ENCODE data around the gene PICALM.

The PICALM gene

DNA sequence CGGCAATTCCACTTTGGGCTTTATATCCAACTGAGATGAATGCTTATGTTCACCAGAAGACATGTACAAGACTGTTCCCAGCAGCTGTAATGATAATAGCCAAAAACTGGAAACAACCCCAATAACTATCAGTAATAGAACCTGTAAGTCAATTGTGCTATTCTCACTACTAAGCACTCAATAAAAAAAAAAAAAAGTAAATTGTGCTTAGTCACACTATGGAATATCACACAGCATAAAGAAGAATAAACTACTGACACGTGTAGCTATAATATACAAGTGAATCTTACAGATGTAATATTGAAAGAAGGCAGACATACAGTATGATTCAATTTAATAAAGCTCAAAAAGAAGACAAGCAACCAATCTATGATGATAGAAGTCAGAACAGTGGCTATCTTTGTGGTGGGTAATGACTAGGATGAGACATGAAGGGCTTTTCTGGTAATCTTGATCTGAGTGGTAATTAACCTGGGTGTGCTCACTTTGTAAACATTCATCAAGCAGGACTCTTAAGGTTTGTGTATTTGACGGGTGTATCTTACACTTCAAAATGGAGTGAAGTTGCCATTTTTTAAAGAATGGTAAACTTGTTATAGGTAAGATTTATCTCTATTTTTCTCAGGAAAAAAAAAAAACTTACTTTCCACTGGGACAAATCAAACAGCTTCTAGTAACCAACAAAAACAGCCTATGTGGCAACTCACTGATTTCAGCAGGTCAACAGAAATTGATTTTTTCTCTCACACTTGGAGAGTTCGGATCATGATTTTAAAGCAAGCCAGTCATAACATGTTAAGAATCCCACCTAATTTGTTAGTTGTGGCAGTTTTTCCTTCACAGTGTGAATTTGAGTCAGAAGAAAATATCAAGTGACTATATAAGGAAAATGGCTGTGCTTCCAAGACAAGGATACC lies 129.5 kb downstream of the PICALM start:
- Histone ChIP-seq H3K27me3 (ENCODE audit: insufficient read depth, poor library complexity, severe bottlenecking) (no peaks in the 10 kb centered on the region), H3K4me3 (ENCODE audit: severe bottlenecking) (no peak overlapping the region), H3K9me3 (ENCODE audit: severe bottlenecking) (no peaks in the 10 kb centered on the region), H3K36me3 (ENCODE audit: low read depth) (no peaks in the 10 kb centered on the region), H3K27ac (ENCODE audit: poor library complexity, severe bottlenecking) (no peak overlapping the region), H3K4me1 (ENCODE audit: insufficient read depth, poor library complexity, severe bottlenecking) (no peaks in the 10 kb centered on the region)
- no peak for DNase-seq (ENCODE audit: low spot score)
- ATAC-seq (ENCODE audit: low read depth) = no peak
- TF ChIP-seq CTCF (IDR thresholded peaks at IDR 0.05; ENCODE audit: poor library complexity, severe bottlenecking) = no peak

DNA sequence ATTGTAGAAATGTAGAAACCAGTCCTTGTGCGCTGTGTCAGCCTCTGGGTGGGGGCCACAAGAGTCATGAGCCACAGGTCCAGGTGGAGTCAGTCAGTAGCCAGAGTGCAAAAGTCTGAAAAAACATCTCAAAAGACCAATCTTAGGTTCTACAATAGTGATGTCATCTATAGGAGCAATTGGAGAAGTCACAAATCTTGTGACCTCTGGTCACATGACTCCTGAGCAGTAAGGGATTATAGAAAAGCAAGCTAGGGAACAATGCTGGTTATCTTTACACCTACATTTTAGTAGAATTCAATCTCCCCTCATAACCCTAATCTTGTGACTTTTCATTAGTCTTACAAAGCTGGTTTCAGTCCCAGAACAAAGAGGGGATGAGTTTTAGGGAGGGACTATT lies 131.0 kb downstream of the PICALM start:
- no peaks in the 10 kb centered on the region for H3K9me3 ChIP-seq (ENCODE audit: severe bottlenecking)
- DNase-seq (ENCODE audit: low spot score) = no peak
- H3K27me3 ChIP-seq (ENCODE audit: insufficient read depth, poor library complexity, severe bottlenecking) = no peaks in the 10 kb centered on the region
- ATAC-seq (ENCODE audit: low read depth) = no peak
- TF ChIP-seq CTCF (IDR thresholded peaks at IDR 0.05; ENCODE audit: poor library complexity, severe bottlenecking) = no peak
- H3K27ac ChIP-seq (ENCODE audit: poor library complexity, severe bottlenecking) = no peak overlapping the region
- no peaks in the 10 kb centered on the region for H3K36me3 ChIP-seq (ENCODE audit: low read depth)
- no peaks in the 10 kb centered on the region for H3K4me1 ChIP-seq (ENCODE audit: insufficient read depth, poor library complexity, severe bottlenecking)
- H3K4me3 ChIP-seq (ENCODE audit: severe bottlenecking) = no peak overlapping the region

DNA sequence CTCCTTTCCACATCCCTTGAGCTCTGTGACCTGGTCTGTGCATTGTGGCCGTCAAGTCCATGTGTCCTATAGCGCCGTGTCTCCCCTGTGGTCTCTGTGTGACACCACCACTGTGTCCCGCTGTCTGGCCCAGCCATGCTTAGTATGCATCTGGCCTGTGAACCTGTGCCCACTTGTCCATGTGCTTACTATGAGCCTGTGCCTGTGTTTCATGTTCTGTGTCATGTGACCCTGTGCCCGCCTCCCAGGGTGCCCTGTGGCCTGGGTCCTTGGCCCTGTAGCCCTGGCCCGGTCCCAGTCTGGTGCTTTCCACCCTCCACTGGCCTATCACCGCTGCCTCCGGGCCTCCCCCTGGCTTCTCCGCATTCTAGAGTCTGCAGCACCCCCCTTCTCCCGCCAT lies 133.1 kb downstream of the PICALM start:
- Histone ChIP-seq H3K9me3 (ENCODE audit: severe bottlenecking) (no peaks in the 10 kb centered on the region), H3K27ac (ENCODE audit: poor library complexity, severe bottlenecking) (no peak overlapping the region), H3K27me3 (ENCODE audit: insufficient read depth, poor library complexity, severe bottlenecking) (no peaks in the 10 kb centered on the region), H3K4me3 (ENCODE audit: severe bottlenecking) (no peak overlapping the region), H3K36me3 (ENCODE audit: low read depth) (no peaks in the 10 kb centered on the region), H3K4me1 (ENCODE audit: insufficient read depth, poor library complexity, severe bottlenecking) (no peaks in the 10 kb centered on the region)
- ATAC-seq (ENCODE audit: low read depth) (no peak), DNase-seq (ENCODE audit: low spot score) (no peak)
- TF ChIP-seq CTCF (IDR thresholded peaks at IDR 0.05; ENCODE audit: poor library complexity, severe bottlenecking) = no peak

GRCh38 chr11:85934596-85935169 lies 134.2 kb downstream of the PICALM start:
- H3K4me3 ChIP-seq (ENCODE audit: severe bottlenecking) = no peak overlapping the region
- no peak overlapping the region for H3K27ac ChIP-seq (ENCODE audit: poor library complexity, severe bottlenecking)
- H3K27me3 ChIP-seq (ENCODE audit: insufficient read depth, poor library complexity, severe bottlenecking) = no peaks in the 10 kb centered on the region
- DNase-seq (ENCODE audit: low spot score) = no peak
- H3K9me3 ChIP-seq (ENCODE audit: severe bottlenecking) = no peaks in the 10 kb centered on the region
- TF ChIP-seq CTCF (IDR thresholded peaks at IDR 0.05; ENCODE audit: poor library complexity, severe bottlenecking) = no peak
- ATAC-seq (ENCODE audit: low read depth) = no peak
- no peaks in the 10 kb centered on the region for H3K4me1 ChIP-seq (ENCODE audit: insufficient read depth, poor library complexity, severe bottlenecking)
- no peaks in the 10 kb centered on the region for H3K36me3 ChIP-seq (ENCODE audit: low read depth)

All from RWPE2 (cell line).